GF-D8 (cell line): ENCODE measurements around the gene CDK6.
"Not testable (repeated sequence)": the region's sequence is repeated elsewhere in the genome, so short reads cannot be mapped to it uniquely, and the experiment has no call there.

Experiments used
- DNase-seq: peaks from one replicate; lab custom pipeline; 2025; lab: John Stamatoyannopoulos, UW

The CDK6 gene

DNA sequence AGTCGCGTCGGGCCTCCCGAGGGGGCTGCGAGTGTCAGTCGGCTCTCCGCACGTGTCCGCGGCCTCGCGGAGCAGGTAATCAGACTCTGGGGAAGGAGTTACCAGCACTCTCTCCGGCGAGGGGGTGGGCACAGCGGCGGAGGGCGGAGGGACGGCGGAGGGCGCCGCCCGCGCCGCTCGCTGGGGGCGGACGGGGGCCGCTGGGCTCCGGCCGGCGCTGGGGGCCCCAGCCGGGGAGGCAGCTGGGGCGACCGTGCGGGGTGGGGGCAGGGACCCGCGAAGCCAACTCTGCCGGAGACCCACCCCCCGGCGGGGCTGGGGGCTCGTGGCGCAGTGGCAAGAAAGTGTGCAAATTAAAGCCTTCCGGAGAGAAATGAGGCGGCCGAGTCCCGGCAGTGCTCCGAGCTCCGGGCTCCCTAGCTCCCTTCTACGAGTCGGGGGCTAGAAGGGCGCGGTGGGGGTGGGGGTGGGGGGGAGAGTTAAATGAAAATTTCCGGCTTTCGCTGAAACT lies at the start of gene CDK6:
Gene CDK6, minus strand, starts transcription at position 85 of the 511 bp plus-strand sequence. CDS start 3,250 bp downstream, outside the sequence.
- DNase-seq = no peak

GRCh38 chr7:92886039-92886438 lies 49.7 kb upstream of the CDK6 start:
- DNase-seq = not testable (repeated sequence)

DNA sequence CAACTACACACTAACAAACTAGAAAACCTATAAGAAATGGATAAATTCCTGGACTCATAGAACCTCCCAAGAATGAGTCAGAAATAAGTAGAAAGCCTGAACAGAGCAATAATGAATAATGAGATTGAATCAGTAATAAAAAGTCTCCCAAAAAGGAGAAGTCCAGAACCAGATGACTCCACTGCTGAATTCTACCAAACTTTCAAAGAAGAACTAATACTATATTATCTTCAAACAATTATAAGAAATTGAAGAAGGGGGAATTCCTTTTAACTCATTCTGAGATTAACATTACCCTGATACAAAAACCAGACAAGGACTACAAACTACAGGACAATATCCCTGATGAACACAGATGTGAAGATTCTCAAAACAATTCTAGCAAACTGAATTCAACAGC lies 47.8 kb upstream of the CDK6 start:
- no peak for DNase-seq

DNA sequence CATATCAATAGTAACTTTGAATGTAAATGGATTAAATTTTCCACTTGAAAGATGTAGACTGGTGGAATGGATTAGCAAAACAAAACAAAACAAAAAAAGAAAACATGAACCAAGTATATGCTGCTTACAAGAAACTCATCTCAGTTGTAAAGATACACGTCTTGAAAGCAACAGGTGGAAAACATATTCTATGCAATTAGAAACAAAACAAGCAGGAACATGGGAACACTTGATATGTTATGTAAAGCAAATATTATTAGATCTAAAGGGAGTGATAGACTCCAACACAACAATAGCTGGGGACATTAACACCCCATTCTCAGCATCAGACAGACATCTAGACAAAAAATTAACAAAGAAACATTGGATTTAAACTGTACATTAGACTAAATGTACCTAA lies 46.4 kb upstream of the CDK6 start:
- no peak for DNase-seq

- no peak for DNase-seq
Observed at GRCh38 chr7:92881091-92881485, 44.7 kb upstream of the CDK6 start.

DNA sequence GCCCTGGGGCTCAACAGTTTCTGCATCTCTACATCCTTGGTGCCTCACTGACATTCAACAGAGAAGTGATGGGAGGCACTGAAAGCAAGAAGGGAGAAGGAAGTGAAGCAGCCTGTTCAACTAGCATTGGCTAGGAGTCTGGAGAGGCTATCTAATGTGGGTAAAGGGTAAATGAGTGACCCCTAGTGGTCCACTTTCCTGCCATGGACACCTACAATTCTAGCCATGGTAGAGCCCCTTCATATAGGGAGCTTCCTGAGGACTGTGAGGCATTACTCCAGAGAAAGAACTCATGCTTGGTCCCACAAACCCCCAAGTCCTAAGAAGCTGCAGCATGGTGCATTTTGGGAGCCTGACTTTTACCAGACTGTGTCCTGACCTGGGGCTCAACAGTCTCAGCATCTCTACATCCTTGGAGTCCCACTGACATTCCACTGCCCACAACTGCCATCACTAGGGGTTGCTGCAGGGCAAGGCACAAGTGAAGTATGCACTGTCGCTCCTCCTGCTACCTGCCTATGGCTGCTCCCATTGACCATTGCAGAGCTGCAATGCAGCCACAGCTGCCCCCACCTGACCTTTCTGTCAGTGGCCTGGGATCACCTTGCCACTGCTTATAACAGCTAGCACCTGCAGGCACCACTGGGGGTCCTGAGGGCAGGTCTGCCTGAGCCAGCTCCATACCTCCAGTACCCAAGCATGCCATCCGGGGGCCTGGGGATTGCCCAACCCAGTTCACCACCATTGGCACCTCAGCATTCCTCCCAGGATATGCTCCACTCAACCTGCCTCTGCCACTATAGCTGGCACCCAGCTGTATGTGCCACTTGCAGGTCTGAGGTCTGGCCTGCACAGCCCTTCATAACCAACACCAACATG lies 44.1 kb upstream of the CDK6 start:
- DNase-seq = no peak

DNA sequence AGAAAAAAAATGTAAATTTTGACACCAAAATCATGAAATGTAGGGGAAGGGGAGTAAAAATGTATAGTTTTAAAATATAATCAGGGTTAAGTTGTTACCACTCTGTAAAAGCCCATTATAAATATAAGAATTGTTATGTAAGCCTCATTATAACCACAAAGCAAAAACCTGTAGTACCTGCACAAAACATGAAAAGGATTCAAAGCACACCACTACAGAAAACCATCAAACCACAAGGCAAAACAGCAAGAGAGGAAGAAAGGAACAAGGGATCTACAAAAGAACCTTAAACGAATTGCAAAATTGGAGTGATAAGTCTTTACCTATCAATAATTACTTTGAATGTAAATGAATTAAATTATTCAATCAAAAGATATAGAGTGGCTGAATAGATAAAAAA lies 41.0 kb upstream of the CDK6 start:
- no peak for DNase-seq

GRCh38 chr7:92876836-92877235 lies 40.5 kb upstream of the CDK6 start:
- DNase-seq = no peak

DNA sequence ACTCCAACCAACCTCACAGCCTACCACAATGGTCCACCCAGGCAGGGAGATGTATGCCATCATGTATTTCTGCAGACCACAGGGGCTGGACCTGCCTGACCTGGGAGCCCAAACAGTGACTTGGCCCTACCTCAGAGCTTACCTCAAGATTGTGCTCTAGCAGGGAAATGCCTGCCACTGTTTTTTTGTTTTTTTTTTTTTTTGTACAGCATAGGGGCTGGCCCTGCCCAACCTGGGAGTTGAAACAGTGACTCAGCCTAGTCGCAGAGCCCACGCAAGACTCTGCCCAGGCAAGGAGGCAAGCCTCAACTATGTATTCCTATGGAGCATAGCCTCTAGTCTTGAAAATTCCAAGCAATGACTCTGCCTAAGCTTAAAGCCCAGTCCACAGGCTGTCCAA lies 39.3 kb upstream of the CDK6 start:
- no peak for DNase-seq

DNA sequence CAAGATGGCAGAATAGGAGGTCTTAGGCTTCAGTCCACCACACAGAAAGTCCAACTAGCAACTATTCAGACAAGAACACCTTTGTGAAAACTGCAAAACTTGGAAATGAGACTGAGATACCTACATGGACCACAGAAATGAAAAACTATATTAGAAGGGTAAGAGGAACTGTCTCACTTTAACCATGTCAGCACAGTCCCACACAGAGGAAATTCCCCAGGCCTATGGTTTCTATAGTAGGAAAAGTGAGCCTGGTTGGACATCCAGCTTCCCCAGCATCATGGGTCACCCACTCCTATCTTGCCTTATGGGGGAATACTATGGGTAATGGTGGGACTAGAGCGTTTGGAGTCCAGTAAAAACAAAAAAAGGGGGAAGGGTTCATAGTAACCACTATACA lies 38.8 kb upstream of the CDK6 start:
- DNase-seq = no peak

DNA sequence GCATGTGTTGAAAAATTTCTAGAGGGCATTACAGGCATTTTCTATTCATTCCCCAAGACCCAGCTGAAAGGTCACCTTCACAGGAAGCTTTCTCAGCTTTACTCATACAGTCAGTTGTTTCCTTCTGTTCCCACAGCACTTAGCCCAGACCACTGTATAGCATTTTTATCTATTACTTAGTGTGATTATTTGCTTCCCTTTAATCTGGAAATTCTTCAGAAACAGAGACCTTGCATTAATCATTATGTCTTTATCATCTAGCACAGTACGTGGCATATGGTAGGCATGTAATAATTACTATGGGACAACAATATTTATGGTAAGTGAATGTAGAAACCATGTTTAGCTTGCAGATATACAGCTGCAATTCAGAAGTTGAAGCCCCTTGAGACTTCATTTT lies 38.2 kb upstream of the CDK6 start:
- DNase-seq = no peak

DNA sequence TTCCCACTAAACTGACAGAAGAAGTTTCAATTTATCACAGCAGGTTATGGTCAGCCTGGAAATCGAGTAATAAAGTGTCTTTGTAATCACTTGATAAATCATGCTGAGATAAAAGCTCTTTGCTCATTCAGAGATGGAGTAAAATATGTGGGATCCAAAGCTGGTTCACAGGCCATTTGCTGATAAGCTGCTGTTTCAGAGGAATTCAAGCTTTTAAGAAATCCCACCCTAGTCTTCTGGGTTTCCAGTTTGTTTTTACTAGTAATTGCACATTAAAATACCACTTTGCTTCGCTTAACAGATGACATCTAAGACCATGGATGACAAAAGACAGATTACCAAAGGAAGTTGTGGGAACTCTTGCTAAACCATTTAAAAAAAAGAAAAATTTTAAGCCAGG lies 37.4 kb upstream of the CDK6 start:
- no peak for DNase-seq

GRCh38 chr7:92872701-92873100 lies 36.3 kb upstream of the CDK6 start:
- no peak for DNase-seq

DNA sequence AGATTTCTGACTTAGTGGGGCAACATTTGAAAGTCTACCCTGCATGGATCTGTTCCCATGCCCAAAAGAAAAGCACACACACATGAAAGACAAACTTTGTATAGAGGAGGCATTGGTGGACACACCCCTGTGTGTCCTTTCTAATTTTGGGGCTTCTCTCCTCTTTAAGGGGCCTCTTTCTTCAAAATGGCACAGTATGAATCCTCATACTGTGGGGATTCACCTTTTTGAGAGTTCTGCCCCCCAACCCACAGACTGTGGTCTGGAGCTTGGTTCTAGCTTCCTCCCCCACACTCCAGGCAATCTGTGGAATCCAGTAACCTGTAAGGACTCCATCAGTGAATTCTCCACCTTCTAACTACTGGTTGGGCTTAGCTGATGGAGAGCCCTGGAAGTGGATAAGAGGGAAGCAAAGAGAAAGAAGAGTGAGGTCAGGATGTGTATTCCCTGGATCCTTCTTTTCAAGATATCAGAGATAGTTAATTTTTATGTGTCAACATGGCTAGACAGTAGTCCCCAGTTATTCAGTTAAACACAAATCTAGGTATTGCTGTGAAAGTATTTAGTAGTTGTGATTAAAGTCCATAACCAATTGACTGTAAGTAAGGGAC lies 32.4 kb upstream of the CDK6 start:
- no peak for DNase-seq

GRCh38 chr7:92864169-92864568 lies 27.8 kb upstream of the CDK6 start:
- not testable (repeated sequence) for DNase-seq

DNA sequence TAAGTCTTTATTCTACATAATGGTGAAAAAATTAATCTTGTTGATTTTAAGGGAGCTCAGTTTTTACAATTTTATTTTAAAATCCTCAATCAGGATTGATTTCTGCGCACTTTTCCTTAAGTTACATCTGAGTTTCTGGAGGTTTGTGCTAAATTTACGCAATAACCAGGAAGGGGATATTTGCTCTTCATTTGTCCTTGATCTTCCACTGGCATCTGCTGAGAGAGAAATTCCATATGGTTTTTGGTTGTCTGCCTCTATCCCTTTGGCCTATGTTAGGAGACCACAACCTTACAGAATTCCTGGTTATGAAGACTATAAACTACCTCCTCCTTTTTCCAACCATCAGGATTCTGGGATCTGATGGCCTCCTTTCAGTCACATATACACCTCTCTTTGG lies 20.1 kb upstream of the CDK6 start:
- no peak for DNase-seq

- no peak for DNase-seq
Observed at GRCh38 chr7:92854501-92855238, 18.3 kb upstream of the CDK6 start.

DNA sequence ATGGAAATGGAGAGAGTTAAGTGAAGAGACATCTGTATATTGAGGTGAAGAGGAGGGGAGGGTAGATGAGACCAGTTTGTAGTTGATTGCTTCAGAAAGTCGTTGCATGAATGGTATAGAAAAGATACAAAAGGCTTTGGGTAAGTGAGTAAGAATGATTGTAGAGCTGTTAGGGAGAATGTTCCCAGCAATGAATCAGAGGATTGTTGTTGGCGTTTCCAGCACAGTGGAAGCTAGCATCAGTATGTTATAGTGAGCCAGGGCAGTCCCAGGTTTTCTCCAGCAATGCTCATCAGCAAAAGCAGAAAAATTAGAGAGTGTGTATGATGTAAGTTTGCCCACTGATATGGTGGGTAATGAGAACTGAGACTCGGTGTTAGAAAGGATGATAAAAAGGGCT lies 15.4 kb upstream of the CDK6 start:
- DNase-seq = no peak

GRCh38 chr7:92850516-92850915 lies 14.1 kb upstream of the CDK6 start:
- no peak for DNase-seq

- DNase-seq = no peak
Observed at GRCh38 chr7:92849322-92849721, 12.9 kb upstream of the CDK6 start.

- no peak for DNase-seq
Observed at GRCh38 chr7:92848851-92849250, 12.5 kb upstream of the CDK6 start.

DNA sequence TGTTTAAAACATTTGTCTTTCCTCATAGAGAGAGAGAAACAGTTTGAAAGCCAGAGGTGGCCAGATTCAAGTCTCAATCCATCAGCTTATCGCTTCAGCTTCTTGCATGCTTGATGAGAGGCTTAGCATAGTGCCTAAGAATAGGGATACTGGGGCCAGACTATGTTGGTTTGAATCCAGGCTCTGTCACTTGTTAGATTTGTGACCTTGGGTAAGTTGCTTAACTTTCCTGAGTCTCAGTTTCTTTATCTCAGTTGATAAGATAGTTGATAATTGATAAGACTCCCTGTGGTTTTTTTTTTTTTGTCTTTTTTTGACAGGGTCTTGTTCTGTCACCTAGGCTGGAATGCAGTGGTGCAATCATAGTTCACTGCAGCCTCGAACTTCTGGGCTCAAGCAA lies 12.1 kb upstream of the CDK6 start:
- DNase-seq = no peak

DNA sequence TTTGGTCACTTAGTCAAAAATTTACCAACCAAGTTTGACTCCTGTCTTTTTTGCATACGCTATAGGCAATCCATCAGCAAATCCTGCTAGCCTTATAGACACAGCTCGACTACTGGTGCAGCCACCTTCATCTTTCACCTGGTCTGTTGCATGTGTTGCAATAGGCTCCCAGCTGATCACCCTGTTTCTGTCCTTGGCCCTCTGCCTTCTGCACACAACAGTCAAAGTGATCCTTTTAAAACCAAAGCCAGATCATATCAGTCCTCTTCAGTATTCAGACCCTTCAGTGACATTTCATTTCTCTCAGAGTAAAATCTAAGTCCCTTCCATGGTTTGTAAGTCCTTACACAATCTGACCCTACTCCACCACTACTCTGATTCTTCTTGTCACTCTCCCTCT lies 10.9 kb upstream of the CDK6 start:
- DNase-seq = no peak
